Erythroblast (primary cell): Measurements from ENCODE around the gene CCND2.

Experiments used
- GATA1 ChIP-seq: IDR thresholded peaks from 2 replicates; pipeline ENCODE4 v1.6.1; 2011; ENCODE audit warnings: low read depth, mild to moderate bottlenecking, control low read depth, low read length, moderate library complexity
- POLR2A ChIP-seq: IDR thresholded peaks from 2 replicates; pipeline ENCODE4 v1.6.1; 2011; ENCODE audit warnings: mild to moderate bottlenecking, low read length

DNA sequence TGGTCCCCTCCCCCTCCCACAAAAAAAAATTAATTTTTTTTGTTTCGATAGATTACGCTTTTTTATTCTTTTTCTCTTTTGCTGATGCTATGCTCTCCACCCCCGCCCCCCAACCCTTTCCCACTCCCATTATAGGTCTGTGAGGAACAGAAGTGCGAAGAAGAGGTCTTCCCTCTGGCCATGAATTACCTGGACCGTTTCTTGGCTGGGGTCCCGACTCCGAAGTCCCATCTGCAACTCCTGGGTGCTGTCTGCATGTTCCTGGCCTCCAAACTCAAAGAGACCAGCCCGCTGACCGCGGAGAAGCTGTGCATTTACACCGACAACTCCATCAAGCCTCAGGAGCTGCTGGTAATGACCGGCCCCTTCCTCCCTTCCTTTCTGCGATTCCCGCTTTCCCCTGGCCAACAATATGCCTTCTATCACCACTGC, 2.3 kb downstream of the CCND2 start:
- TF ChIP-seq POLR2A (no peak), GATA1 (no peak)
